ENCODE results near the gene UPF2.

GRCh38 chr10:11908536-11908935 is 134.1 kb downstream of the UPF2 start:
- TF ChIP-seq POLR2A (IDR thresholded peaks at IDR 0.05; ENCODE audit: low read length) = no peak
- TF ChIP-seq GATA1 (IDR thresholded peaks at IDR 0.05; ENCODE audit: low read depth, low read length) = no peak
